Gastroesophageal sphincter (tissue), 3 donors: Measurements from ENCODE around the gene PES1.

Experiments
- CTCF ChIP-seq, 4 experiments: fragments of 200-600 bp in 2 of 4; fragments of 450-650 bp in 2 of 4; sonication (generic) in 1 of 4; IDR thresholded peaks; one replicate each; pipeline ENCODE4 v1.5.1; 2017 to 2019; ENCODE audit warnings: antibody characterized with exemption in 4 of 4, mild to moderate bottlenecking in 2 of 4, moderate library complexity in 2 of 4
- EP300 ChIP-seq: sonication (generic); formaldehyde crosslinking; IDR thresholded peaks from one replicate; pipeline ENCODE4 v1.6.1; 2017; ENCODE audit warnings: antibody characterized with exemption, mild to moderate bottlenecking
- POLR2A ChIP-seq, 2 donors: fragments of 450-650 bp; IDR thresholded peaks; one replicate each; pipeline ENCODE4 v1.6.1; 2017; ENCODE audit warnings: antibody characterized with exemption in 2 of 2, mild to moderate bottlenecking in 2 of 2, moderate library complexity in 1 of 2
- POLR2AphosphoS5 ChIP-seq: sonication (generic); formaldehyde crosslinking; IDR thresholded peaks from one replicate; pipeline ENCODE4 v1.6.1; 2017; ENCODE audit warnings: antibody characterized with exemption

GRCh38 chr22:30617819-30618218 lies 26.1 kb upstream of the PES1 start:
- TF ChIP-seq CTCF (IDR thresholded peaks at IDR 0.05) (no peak), POLR2A (IDR thresholded peaks at IDR 0.05) (no peak), POLR2AphosphoS5 (no peak), EP300 (no peak)
